Inflammatory macrophage treated with lipopolysaccharide for 4 hours (primary cell): ENCODE results near the gene ARGFX.
A peak's percentile ranks its signal among the peaks of the same experiment; 100 is the strongest.
"Not testable (repeated sequence)": the region's sequence is repeated elsewhere in the genome, so short reads cannot be mapped to it uniquely, and the experiment has no call there.

Source experiments
- DNase-seq: peaks from one replicate; pipeline ENCODE4 v3.0.0-alpha.2; 2020

Gene ARGFX

DNA sequence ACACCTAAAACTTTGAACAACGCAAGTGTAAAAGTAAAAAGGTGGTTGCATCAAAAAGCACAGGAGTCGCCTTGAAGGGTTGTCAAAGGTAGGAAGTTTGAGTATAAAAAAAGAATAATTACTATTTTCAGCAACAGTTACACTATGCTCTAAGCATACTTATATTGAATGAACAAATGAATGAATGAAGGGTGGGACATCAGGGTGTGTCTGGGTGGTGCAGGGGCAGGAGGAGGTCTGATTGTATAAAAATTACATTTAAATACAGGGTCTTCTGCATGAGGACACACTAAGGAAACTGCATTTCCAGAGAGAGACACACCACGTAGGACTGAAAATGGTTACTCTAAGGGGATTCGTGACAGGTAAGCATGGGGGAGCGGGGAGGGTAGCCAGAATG is at the start of gene ARGFX:
Gene ARGFX (plus strand): TSS at position 301 of the 400 bp plus-strand sequence. CDS start 2,765 bp downstream, outside the sequence.
- DNase-seq: no peak

GRCh38 chr3:121517953-121518655 is 49.6 kb upstream of the ARGFX start:
- DNase-seq: no peak

- DNase-seq: no peak
Observed at GRCh38 chr3:121520510-121520909, 47.2 kb upstream of the ARGFX start.

- no peak for DNase-seq
Observed at GRCh38 chr3:121529308-121529707, 38.4 kb upstream of the ARGFX start.

DNA sequence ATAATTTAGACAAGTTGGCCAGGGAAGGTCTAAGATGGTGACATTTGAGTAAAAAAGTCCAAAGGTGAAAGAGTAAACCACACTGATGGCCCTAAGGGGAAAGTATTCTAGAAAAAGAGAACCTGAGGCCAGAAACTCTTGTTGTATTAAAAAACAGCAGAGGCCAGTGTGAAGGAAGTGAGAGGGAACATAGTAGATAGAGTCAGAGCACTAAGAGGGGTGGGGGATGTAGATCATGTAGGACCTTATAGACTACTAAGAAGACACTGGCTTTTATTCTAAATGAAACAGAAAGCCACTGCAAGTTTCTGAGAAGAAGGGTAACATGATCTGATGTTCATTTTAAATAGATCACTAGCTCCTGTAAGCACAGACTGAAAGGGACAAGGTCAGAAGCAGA is 36.5 kb upstream of the ARGFX start:
- DNase-seq: no peak

DNA sequence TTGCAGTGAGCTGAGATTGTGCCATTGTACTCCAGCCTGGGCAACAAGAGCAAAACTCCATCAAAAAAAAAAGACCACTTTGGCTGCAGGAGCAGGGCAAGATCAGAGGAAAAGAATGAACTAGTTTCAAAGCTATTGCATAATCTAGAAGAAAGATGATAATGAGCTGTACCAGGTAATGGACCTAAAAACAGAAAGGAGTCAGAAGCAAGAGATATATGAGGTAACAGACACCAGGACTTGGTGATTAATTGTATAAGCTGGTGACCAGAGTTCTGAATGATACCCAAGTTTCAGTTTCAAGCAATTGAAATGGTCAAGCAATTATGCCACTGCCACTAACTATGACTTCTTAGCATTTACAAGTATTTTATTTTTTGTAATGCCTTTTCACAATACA is 24.8 kb upstream of the ARGFX start:
- DNase-seq: no peak

GRCh38 chr3:121545049-121545573 is 22.6 kb upstream of the ARGFX start:
- peak; percentile 6 for DNase-seq

DNA sequence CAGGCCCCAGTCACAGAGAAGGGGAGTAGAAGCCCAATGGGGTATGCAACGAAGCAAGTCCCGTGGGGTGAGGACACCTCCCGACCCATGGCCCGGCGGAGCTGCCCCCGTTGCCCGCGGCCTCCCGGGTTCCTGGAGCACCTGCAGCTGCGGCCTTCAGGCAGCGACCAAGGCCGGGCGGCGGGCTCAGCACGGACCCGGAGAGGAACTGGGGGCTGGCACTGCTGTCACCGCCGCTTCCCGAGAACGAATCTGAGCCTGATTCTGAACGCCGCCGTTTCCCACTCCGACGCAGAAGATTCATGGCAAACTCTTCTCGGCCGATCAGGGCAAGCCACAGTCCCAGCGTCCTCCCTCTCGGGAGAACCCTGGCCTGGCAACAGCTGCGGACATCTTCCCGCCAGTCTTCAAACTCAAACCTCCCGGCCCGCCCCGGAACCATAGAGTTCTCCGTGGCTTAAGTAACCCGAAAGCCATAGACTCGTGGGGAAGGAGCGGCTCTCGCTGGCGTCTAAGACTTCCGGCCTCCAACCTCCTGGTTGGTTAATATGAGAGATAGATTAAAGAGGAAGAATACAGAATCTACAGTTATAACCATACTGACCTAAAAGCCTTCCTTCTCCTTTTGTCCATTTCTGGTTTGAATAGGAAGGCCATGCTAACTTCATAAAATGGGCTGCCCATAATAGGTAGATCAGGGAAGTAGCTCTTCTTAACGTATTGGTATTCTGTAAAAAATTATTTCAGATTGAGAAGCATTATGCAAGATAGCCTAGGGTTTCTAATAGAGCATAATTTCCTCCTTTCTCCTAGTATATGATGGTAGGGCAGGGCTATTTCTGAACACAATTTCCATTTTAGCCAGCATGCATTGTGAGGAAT is 21.9 kb upstream of the ARGFX start, which contains the start of gene POLQ:
Gene POLQ (minus strand): TSS at position 415 of the 882 bp plus-strand sequence. CDS start 111 bp downstream, at position 304.
- peak; percentile 98 for DNase-seq

GRCh38 chr3:121552379-121552778 is 15.4 kb upstream of the ARGFX start:
- no peak for DNase-seq

DNA sequence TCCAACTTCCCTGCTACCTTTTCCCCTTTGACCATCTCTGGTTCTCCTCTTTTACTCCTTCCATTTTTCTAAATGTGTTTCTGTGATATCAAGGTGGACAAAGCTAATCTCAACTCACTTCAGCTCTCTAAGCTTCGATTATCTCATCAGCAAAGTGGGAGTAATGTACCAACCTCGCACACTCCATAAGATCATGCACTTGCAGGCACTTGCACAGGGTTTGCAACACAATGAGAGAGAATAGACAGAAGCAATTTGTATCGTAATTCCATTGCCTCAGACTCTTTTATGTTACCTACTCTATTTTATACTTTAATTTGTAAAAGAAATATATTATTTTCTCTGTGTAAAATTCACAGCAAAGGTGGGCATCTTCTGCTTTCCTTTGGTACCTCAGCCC is 15.0 kb upstream of the ARGFX start:
- DNase-seq: no peak

- DNase-seq: no peak
Observed at GRCh38 chr3:121557426-121557934, 10.3 kb upstream of the ARGFX start.

GRCh38 chr3:121562148-121562547 is 5.6 kb upstream of the ARGFX start:
- no peak for DNase-seq

- DNase-seq: no peak
Observed at GRCh38 chr3:121566773-121567172, 976 bp upstream of the ARGFX start.

DNA sequence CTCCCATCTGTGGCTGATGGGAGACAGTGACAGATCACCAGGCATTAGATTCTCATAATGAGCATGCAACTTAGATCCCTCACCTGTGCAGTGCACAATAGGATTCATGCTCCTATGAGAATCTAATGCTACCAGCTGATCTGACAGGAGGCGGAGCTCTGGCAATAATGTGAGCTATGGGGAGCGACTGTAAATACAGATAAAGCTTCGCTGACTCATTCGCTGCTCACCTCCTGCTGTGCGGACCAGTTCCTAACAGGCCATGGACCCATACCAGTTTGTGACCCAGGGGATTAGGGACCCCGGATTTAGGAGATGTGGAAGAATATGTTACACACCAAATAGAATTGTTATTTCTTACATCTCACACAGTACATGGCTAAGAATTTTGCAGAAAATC is 6.7 kb downstream of the ARGFX start:
- no peak for DNase-seq

DNA sequence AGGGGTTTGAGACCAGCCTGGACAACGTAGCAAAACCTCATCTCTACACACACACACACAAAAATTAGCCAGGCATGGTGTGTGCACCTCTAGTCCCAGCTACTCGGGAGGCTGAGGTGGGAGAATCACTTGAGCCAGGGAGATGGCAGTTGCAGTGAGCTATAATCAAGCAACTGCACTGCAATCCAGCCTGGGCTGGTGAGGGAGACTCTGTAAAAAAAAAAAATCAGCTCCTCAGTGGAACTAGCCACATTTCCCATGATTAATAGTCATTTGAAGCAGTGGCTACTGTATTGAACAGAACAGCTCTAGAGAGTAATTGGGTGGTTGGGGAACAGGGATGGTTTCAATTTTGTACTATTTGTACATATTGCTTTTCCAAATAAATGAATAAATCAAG is 13.9 kb downstream of the ARGFX start:
- no peak for DNase-seq

- DNase-seq: no peak
Observed at GRCh38 chr3:121584418-121584817, 16.7 kb downstream of the ARGFX start.

DNA sequence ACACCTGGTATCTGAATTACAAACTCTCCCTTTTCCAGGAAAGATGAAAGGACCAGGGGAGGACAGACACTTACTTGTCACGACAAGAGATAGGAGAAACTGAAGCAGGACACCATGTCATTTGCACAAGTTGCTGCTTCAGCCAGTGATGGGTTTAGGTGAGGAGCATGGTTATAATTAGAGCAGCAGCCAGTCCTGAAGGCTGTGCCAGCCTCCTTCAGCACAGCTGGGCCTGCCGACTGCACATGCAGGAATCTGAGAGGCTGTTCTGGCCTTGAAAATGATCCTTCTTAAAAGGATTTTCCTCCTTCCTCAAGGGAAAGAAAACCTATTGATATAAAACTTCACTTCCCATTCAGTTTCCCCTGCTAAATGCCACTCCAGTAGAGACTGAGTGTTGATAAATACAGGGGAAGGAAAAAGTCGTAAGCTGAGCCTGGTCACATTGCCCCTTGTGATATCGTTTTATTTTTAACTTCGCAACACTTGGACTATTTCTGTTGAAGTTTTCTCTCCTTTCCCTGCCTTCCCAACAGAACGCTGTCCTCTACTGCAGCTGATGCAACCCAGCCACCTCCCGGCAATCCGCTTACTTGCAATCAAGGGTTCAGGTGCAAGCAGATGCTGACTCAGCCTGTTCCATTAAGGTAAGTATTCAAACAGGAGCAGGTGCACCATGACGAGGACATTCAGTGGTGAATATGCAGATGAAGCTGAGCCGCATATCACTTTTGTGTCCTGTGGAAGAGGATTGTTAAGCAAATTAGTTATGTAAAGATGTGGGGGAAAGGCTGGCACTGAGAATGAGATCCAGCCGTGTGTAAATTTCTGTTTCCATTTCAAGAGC is 25.3 kb downstream of the ARGFX start, which contains the start of gene FBXO40:
Gene FBXO40 (plus strand): TSS at position 524 of the 847 bp plus-strand sequence. CDS start 27,197 bp downstream, outside the sequence.
- DNase-seq: no peak

- DNase-seq: not testable (repeated sequence)
Observed at GRCh38 chr3:121593806-121594205, 26.1 kb downstream of the ARGFX start.

- DNase-seq: no peak
Observed at GRCh38 chr3:121594850-121595249, 27.1 kb downstream of the ARGFX start.

DNA sequence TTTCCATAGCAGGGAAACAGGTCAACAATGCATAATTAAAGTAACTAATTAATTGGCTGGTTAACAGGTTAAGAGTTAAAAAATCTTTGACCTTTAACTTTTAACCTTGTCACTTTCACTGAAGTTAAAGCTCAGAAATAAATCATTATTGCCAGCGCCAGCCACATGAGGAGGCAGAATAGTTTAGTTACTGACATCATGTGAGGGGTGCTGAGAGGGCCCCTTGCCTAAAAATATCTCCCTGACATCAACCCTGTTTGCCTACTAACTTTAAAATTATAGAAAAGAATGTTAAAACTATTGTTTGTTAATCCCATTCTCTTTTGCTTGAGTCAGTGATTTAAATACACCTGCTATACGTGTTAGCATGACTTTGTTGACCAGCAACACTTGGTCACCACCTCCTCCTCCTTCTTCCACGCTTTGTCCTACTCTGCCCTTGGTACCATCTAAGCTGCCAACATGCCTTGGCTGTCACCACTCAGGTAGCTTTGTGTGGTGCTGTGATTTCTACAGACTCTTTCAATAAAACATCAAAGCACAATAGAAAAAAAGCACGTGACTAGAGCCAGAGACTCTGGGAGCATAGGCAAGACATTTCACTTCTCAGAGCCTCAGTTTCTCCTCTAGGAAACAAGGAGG is 28.1 kb downstream of the ARGFX start:
- DNase-seq: no peak

GRCh38 chr3:121598564-121598963 is 30.8 kb downstream of the ARGFX start:
- no peak for DNase-seq

GRCh38 chr3:121599900-121600299 is 32.2 kb downstream of the ARGFX start:
- DNase-seq: not testable (repeated sequence)
